ENCODE measurements around the gene ZGPAT. TPM values are rescaled to one million over a fixed set of nuclear protein-coding genes. Genes with fewer than 3 reads are reported as not detected.

The ZGPAT gene
- total and polyA plus RNA-seq, 2 of the 4 experiments (the other 2 are of a cell fraction): 13.4 to 20.2 TPM

DNA sequence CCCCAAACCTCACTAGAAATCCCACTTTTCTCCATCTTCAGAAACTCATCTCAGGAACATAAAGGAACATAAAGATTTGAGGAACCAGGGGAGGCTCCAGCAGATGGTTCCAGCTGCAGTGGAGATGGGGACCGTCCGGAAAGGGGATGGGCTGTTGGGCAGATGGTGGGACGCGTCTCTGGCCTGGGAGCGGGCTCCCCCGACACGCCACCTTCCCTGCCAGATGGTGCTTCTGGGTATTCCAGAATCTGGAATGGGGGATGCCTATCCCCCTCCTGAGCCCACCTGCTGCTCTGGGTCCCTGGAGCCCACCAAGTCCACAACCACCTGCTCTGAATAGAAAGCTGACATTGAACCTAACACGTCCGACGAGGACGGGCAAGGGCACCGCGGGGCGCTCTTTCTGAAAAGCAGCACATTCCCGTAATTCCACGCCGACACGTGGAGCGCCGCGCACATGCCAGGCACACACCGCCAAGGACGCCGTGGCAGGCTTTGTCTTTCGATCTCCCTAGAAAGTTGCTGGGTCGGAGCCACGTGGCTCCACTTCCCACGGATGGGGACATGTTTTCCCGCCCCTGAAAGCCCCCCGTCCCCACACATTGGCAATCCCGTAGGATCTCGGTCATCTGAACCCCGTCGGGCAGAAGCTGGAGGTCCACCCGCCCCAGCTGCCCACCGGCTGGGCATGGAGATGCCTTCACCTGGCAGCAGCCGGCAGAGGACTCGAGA is 59.0 kb downstream of the ZGPAT start (continued):
- TF ChIP-seq, protein P1, sequence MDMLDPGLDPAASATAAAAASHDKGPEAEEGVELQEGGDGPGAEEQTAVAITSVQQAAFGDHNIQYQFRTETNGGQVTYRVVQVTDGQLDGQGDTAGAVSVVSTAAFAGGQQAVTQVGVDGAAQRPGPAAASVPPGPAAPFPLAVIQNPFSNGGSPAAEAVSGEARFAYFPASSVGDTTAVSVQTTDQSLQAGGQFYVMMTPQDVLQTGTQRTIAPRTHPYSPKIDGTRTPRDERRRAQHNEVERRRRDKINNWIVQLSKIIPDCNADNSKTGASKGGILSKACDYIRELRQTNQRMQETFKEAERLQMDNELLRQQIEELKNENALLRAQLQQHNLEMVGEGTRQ (IDR thresholded peaks at IDR 0.05; ENCODE audit: low read depth, low read length): no peak

DNA sequence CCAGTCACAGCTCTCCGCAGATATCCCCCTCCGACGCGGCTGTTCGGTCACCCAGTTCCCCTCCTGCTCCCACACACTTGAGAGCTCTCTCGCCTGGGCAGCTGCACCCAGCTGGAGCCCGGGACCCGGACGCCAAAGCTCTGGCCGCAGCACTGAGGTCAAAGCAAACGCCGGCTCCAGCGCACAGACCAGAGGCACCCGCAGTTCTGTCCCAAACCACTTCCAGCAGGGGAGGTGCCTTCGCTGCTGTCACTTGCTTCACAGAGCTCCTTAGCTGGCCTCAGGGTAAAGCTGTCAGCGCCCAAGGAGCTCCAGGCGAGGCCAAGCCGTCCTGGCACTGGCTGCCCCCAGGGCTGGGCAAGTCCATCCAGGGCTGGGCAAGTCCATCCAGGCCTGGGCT is 59.6 kb downstream of the ZGPAT start:
- Histone ChIP-seq H4K20me1 (ENCODE audit: insufficient read depth, low read length) (no peaks in the 10 kb centered on the region), H4K91ac (ENCODE audit: insufficient read depth, low read depth, low read length) (no peak overlapping the region), H3K4me3 (ENCODE audit: insufficient read depth, low read depth, low read length) (no peak overlapping the region), H2BK120ac (ENCODE audit: low read depth, low read length) (no peak overlapping the region), H2AFZ (replicated peaks; ENCODE audit: low read length, poor library complexity) (no peak overlapping the region), H2BK5ac (ENCODE audit: low read depth, low read length, poor library complexity, severe bottlenecking) (no peak overlapping the region), H3K9ac (ENCODE audit: low read depth, low read length) (no peak overlapping the region), H3K27me3 (ENCODE audit: control insufficient read depth, insufficient read depth, low read length) (no peaks in the 10 kb centered on the region), H3K18ac (ENCODE audit: low read depth, low read length) (no peak overlapping the region), H3K14ac (replicated peaks; ENCODE audit: low read depth, low read length) (no peak overlapping the region), H3K9me3 (ENCODE audit: control insufficient read depth, insufficient read depth, low read length) (no peaks in the 10 kb centered on the region), H3K27ac (ENCODE audit: insufficient read depth, low read length) (no peak overlapping the region), H2BK15ac (ENCODE audit: low read depth, low read length) (no peak overlapping the region), H2BK20ac (ENCODE audit: low read depth, low read length) (no peak overlapping the region), H4K8ac (ENCODE audit: low read depth in 2 of 2, low read length in 2 of 2) (no peak overlapping the region), H4K5ac (ENCODE audit: low read depth, low read length) (no peak overlapping the region), H3K9me1 (ENCODE audit: insufficient read depth, low read length) (0 out of 2 replicates have a peak, but pooled peaks cover 3% of the 10 kb centered on the region), H3K23ac (ENCODE audit: low read depth, low read length) (no peak overlapping the region), H2AK9ac (replicated peaks; ENCODE audit: low read depth, low read length, poor library complexity) (no peak overlapping the region), H3K4ac (ENCODE audit: low read depth, low read length) (no peak overlapping the region), H3K79me1 (ENCODE audit: low read depth in 1 of 2, low read length in 2 of 2) (peaks cover 7 to 17% of the 10 kb centered on the region in 2 experiments; a peak in 2 of 4 replicates), H3K4me1 (ENCODE audit: control insufficient read depth, insufficient read depth, low read length) (no peaks in the 10 kb centered on the region), H3K36me3 (ENCODE audit: control insufficient read depth, insufficient read depth, low read length) (peaks cover 30% of the 10 kb centered on the region; the same call in 1 of the 2 replicates), H2AK5ac (ENCODE audit: low read depth, low read length) (no peak overlapping the region), H3K4me2 (ENCODE audit: low read depth, low read length) (no peak overlapping the region), H3K56ac (ENCODE audit: extremely low read depth, insufficient read depth, low read length) (no peak overlapping the region)
- ATAC-seq (ENCODE audit: low read depth): no peak
- 83% methylated on average over 11 of the region's 18 CpGs; no CpG with 5 or more reads in 1 of the 2 experiments for WGBS, 2 experiments (ENCODE audit: extremely low coverage in 2 of 2, insufficient read length in 1 of 2)
- in situ Hi-C loops (cut with MboI; ENCODE audit: low sequenced_read_pairs) (no loop called here), dilution Hi-C loops (cut with HindIII; ENCODE audit: low sequenced_read_pairs, unreplicated experiment) (no loop called here), intact Hi-C loops (cut with micrococcal nuclease) (no loop called here)
- ChIA-PET CTCF (no interaction called here), POLR2A (ENCODE audit: unreplicated experiment) (no interaction called here)
- DNase-seq: no peak
- no TSS peak for BruUV-seq (replicated peaks)
- TF ChIP-seq SMC3 (IDR thresholded peaks at IDR 0.05; ENCODE audit: low read depth, low read length): no peak
- no peak for TF ChIP-seq CEBPB (IDR thresholded peaks at IDR 0.05; ENCODE audit: low read depth, low read length)
- TF ChIP-seq MAZ (IDR thresholded peaks at IDR 0.05; ENCODE audit: borderline replicate concordance, low read depth, low read length): no peak
- no peak for TF ChIP-seq BHLHE40 (IDR thresholded peaks at IDR 0.05; ENCODE audit: low read depth, low read length)
- TF ChIP-seq MXI1 (IDR thresholded peaks at IDR 0.05; ENCODE audit: borderline replicate concordance, low read depth, low read length): no peak
- TF ChIP-seq CTCF (conservative IDR thresholded peaks at IDR 0.05; ENCODE audit: low read depth, low read length): no peak
- no peak for TF ChIP-seq RCOR1 (IDR thresholded peaks at IDR 0.05; ENCODE audit: insufficient replicate concordance, low read length)
- TF ChIP-seq POLR2A (IDR thresholded peaks at IDR 0.05; ENCODE audit: low read depth, low read length): no peak
- no peak for TF ChIP-seq MAFK (IDR thresholded peaks at IDR 0.05; ENCODE audit: low read depth, low read length)
- no peak for TF ChIP-seq CHD1 (IDR thresholded peaks at IDR 0.05; ENCODE audit: low read depth, low read length)

Data from IMR-90 (cell line).